ENCODE measurements around the gene LIMK2. TPM values are rescaled to one million over a fixed set of nuclear protein-coding genes. Genes with fewer than 3 reads are reported as not detected.

The LIMK2 gene
- total RNA-seq, 1 donor from 2014 or later: 37.2 TPM

DNA sequence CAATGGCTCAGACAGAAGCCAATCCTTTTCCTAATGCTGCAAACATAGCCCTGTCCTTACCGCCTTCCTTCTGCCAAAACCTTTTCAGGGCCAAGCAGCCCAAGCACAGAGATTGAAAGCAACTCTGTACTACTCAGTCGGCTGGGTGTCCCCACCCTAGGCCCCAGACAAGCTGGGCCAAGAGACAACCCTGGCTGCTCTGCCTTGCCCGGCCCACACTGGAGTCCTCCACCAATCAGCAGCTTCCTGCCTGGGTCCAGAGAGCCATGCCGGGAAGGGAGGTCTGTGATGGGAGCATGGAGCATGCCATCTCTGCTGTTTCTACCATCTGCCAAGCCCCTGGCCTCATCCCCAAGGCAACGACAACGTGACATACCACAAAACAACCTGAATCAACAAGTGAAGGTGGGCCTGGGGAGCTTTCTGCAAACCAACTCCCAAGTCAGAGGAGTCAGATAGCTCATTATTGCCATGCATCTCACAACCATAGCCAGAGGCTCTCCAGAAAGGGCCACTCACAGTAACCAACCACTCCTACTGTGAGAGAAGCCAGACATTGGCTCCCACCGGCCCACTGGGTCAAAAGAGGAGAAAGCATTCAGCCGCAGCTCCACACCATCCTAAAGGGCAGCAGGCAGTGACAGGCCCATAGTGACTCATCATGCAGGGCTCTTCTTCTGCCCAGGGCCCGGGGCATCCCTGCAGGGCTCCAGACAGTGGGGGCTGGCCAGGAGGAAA, 115.9 kb downstream of the LIMK2 start:
- Histone ChIP-seq H3K4me3 (ENCODE audit: low read depth, low read length) (no peak overlapping the region), H3K27me3 (ENCODE audit: control insufficient read depth, insufficient read depth, low read length) (no peaks in the 10 kb centered on the region), H3K36me3 (ENCODE audit: control insufficient read depth, insufficient read depth, low read length) (no peaks in the 10 kb centered on the region)
- no peak for DNase-seq (ENCODE audit: low read depth)
- TF ChIP-seq, protein P1, sequence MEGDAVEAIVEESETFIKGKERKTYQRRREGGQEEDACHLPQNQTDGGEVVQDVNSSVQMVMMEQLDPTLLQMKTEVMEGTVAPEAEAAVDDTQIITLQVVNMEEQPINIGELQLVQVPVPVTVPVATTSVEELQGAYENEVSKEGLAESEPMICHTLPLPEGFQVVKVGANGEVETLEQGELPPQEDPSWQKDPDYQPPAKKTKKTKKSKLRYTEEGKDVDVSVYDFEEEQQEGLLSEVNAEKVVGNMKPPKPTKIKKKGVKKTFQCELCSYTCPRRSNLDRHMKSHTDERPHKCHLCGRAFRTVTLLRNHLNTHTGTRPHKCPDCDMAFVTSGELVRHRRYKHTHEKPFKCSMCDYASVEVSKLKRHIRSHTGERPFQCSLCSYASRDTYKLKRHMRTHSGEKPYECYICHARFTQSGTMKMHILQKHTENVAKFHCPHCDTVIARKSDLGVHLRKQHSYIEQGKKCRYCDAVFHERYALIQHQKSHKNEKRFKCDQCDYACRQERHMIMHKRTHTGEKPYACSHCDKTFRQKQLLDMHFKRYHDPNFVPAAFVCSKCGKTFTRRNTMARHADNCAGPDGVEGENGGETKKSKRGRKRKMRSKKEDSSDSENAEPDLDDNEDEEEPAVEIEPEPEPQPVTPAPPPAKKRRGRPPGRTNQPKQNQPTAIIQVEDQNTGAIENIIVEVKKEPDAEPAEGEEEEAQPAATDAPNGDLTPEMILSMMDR (IDR thresholded peaks at IDR 0.05; ENCODE audit: insufficient read depth, low read length, poor library complexity, severe bottlenecking): no peak

DNA sequence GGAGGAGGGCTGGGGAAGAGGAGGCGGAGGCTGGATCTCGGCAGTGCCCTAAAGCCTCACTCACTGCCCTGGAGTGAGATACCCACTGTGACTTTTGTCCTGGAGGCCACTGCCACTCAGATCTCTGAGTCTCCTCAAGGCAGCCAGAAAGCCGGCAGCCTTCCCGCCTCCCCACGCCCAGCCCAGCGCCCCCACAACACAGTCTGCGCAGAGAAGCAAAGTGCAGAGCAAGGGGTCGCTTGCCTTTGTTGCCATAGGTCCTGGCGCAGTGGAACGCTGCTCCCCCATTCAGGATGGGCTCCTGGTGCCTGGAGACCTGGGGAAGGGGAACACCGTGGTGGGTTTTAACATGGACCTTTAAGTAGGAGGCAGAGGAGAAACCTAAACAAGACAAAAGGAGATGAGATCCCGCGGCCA, 116.5 kb downstream of the LIMK2 start:
- DNase-seq (ENCODE audit: low read depth): no peak
- Histone ChIP-seq H3K4me3 (ENCODE audit: low read depth, low read length) (no peak overlapping the region), H3K27me3 (ENCODE audit: control insufficient read depth, insufficient read depth, low read length) (no peaks in the 10 kb centered on the region), H3K36me3 (ENCODE audit: control insufficient read depth, insufficient read depth, low read length) (no peaks in the 10 kb centered on the region)
- TF ChIP-seq, protein P1 (IDR thresholded peaks at IDR 0.05; ENCODE audit: insufficient read depth, low read length, poor library complexity, severe bottlenecking): no peak

DNA sequence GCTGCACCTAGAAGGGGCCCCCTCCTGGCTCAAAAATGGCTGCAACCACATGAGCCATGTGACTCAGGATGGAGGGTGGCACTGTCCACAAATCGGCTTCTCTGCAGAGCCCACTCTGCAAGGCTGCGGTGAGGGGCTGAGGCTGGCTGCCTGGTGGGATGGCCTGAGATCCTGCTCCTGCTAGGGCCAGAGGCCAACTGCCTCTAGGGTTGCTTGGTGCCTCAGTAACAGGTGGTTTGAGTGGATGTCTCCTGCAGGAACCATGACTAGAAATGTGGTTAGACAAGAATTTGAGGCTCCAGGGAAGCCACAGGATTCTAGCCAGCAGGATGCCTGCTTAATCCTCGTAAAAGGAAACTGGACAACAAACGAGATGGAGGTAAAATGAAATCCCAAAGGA, 116.9 kb downstream of the LIMK2 start:
- no peak for DNase-seq (ENCODE audit: low read depth)
- Histone ChIP-seq H3K4me3 (ENCODE audit: low read depth, low read length) (no peak overlapping the region), H3K27me3 (ENCODE audit: control insufficient read depth, insufficient read depth, low read length) (no peaks in the 10 kb centered on the region), H3K36me3 (ENCODE audit: control insufficient read depth, insufficient read depth, low read length) (no peaks in the 10 kb centered on the region)
- TF ChIP-seq, protein P1 (IDR thresholded peaks at IDR 0.05; ENCODE audit: insufficient read depth, low read length, poor library complexity, severe bottlenecking): no peak

Other genes starting within 250 kb of the LIMK2 start
- 30.8 and 35.1 TPM in 2 replicates for gene MORC2, start 243.5 kb upstream of the LIMK2 start, total RNA-seq
- 68.7 and 72.5 TPM in 2 replicates for gene TUG1, start 243.0 kb upstream of the LIMK2 start, total RNA-seq
- 51.7 and 55.4 TPM in 2 replicates for gene SMTN, start 131.0 kb upstream of the LIMK2 start, total RNA-seq
- gene SELENOM, start 104.7 kb upstream of the LIMK2 start, total RNA-seq: 55.2 and 60.4 TPM in 2 replicates
- 5.5 and 5.6 TPM in 2 replicates for gene INPP5J, start 89.3 kb upstream of the LIMK2 start, total RNA-seq
- 0.46 and 0.48 TPM in 2 replicates for gene PLA2G3, start 71.8 kb upstream of the LIMK2 start, total RNA-seq
- gene RNF185, start 52.1 kb upstream of the LIMK2 start, total RNA-seq: 49.6 and 53.2 TPM in 2 replicates
- gene PIK3IP1, start 80.2 kb downstream of the LIMK2 start, total RNA-seq: 14.0 and 17.5 TPM in 2 replicates
- gene PATZ1, start 134.0 kb downstream of the LIMK2 start, total RNA-seq: 56.6 and 60.7 TPM in 2 replicates
- gene DRG1, start 187.3 kb downstream of the LIMK2 start, total RNA-seq: 62.6 and 68.9 TPM in 2 replicates

Data from kidney epithelial cell (primary cell).